IPS-20b (cell line): Measurements from ENCODE around the gene ATG2B.

Experiments used
- H3K27ac ChIP-seq: one replicate; pipeline ENCODE4 v1.5.1; 2013; ENCODE audit warnings: low read length
- H3K27me3 ChIP-seq: 2 replicates; pipeline ENCODE4 v1.6.1; 2013; ENCODE audit warnings: mild to moderate bottlenecking, low read length, inconsistent platforms; ENCODE audit not compliant: insufficient read depth
- H3K36me3 ChIP-seq: 2 replicates; pipeline ENCODE4 v1.6.1; 2013; ENCODE audit warnings: low read depth, mild to moderate bottlenecking, inconsistent platforms, low read length, moderate library complexity; ENCODE audit not compliant: insufficient read depth
- H3K4me1 ChIP-seq: 2 replicates; pipeline ENCODE4 v1.6.1; 2013; ENCODE audit warnings: mild to moderate bottlenecking, control low read depth, inconsistent platforms, low read length, moderate library complexity; ENCODE audit not compliant: insufficient read depth
- H3K4me3 ChIP-seq: 2 replicates; pipeline ENCODE4 v1.5.1; 2013; ENCODE audit warnings: mild to moderate bottlenecking, low read length, inconsistent platforms
- H3K9ac ChIP-seq: 2 replicates; pipeline ENCODE4 v1.6.1; 2013; ENCODE audit warnings: low read depth, mild to moderate bottlenecking, inconsistent platforms, low read length, moderate library complexity
- H3K9me3 ChIP-seq: 2 replicates; pipeline ENCODE4 v1.6.1; 2013; ENCODE audit warnings: mild to moderate bottlenecking, low read depth, low read length, inconsistent platforms; ENCODE audit not compliant: insufficient read depth

ATG2B gene, protein sequence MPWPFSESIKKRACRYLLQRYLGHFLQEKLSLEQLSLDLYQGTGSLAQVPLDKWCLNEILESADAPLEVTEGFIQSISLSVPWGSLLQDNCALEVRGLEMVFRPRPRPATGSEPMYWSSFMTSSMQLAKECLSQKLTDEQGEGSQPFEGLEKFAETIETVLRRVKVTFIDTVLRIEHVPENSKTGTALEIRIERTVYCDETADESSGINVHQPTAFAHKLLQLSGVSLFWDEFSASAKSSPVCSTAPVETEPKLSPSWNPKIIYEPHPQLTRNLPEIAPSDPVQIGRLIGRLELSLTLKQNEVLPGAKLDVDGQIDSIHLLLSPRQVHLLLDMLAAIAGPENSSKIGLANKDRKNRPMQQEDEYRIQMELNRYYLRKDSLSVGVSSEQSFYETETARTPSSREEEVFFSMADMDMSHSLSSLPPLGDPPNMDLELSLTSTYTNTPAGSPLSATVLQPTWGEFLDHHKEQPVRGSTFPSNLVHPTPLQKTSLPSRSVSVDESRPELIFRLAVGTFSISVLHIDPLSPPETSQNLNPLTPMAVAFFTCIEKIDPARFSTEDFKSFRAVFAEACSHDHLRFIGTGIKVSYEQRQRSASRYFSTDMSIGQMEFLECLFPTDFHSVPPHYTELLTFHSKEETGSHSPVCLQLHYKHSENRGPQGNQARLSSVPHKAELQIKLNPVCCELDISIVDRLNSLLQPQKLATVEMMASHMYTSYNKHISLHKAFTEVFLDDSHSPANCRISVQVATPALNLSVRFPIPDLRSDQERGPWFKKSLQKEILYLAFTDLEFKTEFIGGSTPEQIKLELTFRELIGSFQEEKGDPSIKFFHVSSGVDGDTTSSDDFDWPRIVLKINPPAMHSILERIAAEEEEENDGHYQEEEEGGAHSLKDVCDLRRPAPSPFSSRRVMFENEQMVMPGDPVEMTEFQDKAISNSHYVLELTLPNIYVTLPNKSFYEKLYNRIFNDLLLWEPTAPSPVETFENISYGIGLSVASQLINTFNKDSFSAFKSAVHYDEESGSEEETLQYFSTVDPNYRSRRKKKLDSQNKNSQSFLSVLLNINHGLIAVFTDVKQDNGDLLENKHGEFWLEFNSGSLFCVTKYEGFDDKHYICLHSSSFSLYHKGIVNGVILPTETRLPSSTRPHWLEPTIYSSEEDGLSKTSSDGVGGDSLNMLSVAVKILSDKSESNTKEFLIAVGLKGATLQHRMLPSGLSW (N-terminal part only)

GRCh38 chr14:96362965-96363750 is at the start of gene ATG2B, which contains the start of gene GSKIP:
Gene ATG2B, minus strand, starts transcription at chr14:96363341. Its CDS starts 365 bp downstream, at chr14:96362976.
Gene GSKIP, plus strand, starts transcription at chr14:96363526. Its CDS starts 18,722 bp downstream, at chr14:96382248.
- Histone ChIP-seq H3K27me3 (no peaks in the 10 kb centered on the region), H3K36me3 (no peaks in the 10 kb centered on the region), H3K27ac (no peak within 1 kb of the TSS), H3K9me3 (no peaks in the 10 kb centered on the region), H3K4me1 (peaks cover 15% of the 10 kb centered on the region), H3K9ac (peak within 1 kb of the TSS; percentile 86), H3K4me3 (peak within 1 kb of the TSS; percentile 96)

DNA sequence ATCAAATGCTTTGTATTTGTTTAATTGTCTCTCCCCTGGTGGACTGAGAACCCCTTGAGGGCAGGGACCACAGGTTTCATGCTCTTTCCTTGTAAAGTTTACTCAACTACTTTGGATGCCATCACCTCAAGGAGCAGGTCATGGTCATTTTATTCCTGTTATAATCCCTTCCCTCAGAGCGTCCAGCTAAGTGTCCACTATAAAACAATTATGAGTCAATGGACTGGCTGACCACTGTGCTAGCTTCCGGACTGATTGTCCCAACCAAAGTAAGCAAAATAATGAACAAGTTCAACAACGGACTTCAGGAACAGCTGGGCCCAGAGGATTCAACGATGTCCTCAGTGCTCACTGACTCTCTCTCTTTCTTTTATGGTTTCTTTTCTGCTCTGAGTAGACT is 47.0 kb upstream of the ATG2B start:
- H3K9me3 ChIP-seq, result no peaks in the 10 kb centered on the region
- H3K4me3 ChIP-seq, result no peak overlapping the region
- H3K36me3 ChIP-seq, result no peaks in the 10 kb centered on the region
- no peak overlapping the region for H3K27ac ChIP-seq
- no peaks in the 10 kb centered on the region for H3K27me3 ChIP-seq
- H3K9ac ChIP-seq, result no peak overlapping the region
- no peaks in the 10 kb centered on the region for H3K4me1 ChIP-seq

DNA sequence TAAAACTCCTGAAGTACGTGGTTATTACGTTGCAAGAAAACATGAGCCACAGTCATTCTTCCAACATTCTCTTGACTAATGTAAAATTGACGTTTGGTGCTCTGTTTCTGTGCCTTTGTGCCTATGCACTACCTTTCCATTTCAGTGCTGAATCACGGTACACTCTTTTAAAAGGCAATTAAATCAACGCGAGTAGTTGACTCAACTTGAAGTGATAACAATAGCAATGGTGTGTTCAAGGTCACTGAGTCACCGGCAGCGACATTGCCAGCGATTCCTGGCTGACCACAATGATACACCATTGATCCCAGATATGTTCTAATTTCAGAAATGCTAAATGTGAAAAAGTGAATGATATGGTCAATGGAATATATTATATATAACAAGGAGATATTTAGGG is 46.6 kb upstream of the ATG2B start:
- no peaks in the 10 kb centered on the region for H3K27me3 ChIP-seq
- H3K4me3 ChIP-seq, result no peak overlapping the region
- no peaks in the 10 kb centered on the region for H3K36me3 ChIP-seq
- no peaks in the 10 kb centered on the region for H3K4me1 ChIP-seq
- no peak overlapping the region for H3K27ac ChIP-seq
- no peaks in the 10 kb centered on the region for H3K9me3 ChIP-seq
- H3K9ac ChIP-seq, result no peak overlapping the region

DNA sequence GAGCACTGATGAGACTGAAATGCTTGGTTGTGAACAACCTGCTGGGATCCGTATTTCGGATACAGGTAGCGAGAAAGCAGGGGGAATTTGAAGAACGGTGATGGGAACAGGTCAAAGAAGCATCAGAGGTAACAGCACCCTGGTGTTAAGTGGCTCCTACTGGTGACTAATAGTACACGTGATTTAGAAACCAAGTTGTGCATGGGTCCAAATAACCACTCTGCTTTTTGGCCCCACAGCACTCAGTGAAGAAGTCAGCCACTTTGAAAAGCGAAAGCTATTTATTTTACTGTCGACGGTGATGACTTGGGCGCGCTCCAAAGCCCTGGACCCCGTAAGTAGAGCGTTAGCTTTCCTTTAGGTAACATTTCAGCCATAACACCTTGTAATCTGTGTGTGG is 45.5 kb upstream of the ATG2B start:
- H3K36me3 ChIP-seq, result no peaks in the 10 kb centered on the region
- H3K27ac ChIP-seq, result no peak overlapping the region
- no peaks in the 10 kb centered on the region for H3K4me1 ChIP-seq
- no peaks in the 10 kb centered on the region for H3K9me3 ChIP-seq
- no peak overlapping the region for H3K9ac ChIP-seq
- no peaks in the 10 kb centered on the region for H3K27me3 ChIP-seq
- H3K4me3 ChIP-seq, result no peak overlapping the region

GRCh38 chr14:96407935-96408570 is 44.9 kb upstream of the ATG2B start:
- H3K4me3 ChIP-seq, result no peak overlapping the region
- H3K9ac ChIP-seq, result no peak overlapping the region
- H3K36me3 ChIP-seq, result no peaks in the 10 kb centered on the region
- H3K4me1 ChIP-seq, result no peaks in the 10 kb centered on the region
- H3K9me3 ChIP-seq, result no peaks in the 10 kb centered on the region
- no peak overlapping the region for H3K27ac ChIP-seq
- no peaks in the 10 kb centered on the region for H3K27me3 ChIP-seq

GRCh38 chr14:96405677-96406076 is 42.5 kb upstream of the ATG2B start:
- no peaks in the 10 kb centered on the region for H3K27me3 ChIP-seq
- H3K9me3 ChIP-seq, result no peaks in the 10 kb centered on the region
- H3K4me3 ChIP-seq, result no peak overlapping the region
- no peaks in the 10 kb centered on the region for H3K36me3 ChIP-seq
- H3K9ac ChIP-seq, result no peak overlapping the region
- no peak overlapping the region for H3K27ac ChIP-seq
- H3K4me1 ChIP-seq, result no peaks in the 10 kb centered on the region

DNA sequence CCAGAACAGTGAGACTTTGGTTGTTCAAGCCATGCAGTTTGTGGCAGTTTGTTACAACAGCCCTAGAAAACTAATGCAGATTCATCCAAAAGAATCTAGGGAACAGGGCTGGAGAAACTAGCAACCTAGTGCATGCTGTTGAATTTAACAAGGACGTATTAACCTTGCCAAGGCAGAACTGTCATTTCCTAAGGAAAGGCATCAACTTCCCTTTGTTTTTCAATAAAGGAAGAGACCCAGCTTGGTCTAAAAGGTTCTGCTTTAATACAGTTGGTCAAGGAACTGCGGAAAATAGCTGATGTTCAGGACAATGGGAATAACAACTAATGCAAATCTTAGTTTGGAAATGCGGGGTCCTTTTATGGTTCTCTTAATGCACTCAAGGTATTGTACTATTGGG is 40.3 kb upstream of the ATG2B start:
- H3K36me3 ChIP-seq, result no peaks in the 10 kb centered on the region
- no peak overlapping the region for H3K9ac ChIP-seq
- H3K27ac ChIP-seq, result no peak overlapping the region
- no peaks in the 10 kb centered on the region for H3K9me3 ChIP-seq
- H3K4me3 ChIP-seq, result no peak overlapping the region
- H3K4me1 ChIP-seq, result no peaks in the 10 kb centered on the region
- H3K27me3 ChIP-seq, result no peaks in the 10 kb centered on the region

DNA sequence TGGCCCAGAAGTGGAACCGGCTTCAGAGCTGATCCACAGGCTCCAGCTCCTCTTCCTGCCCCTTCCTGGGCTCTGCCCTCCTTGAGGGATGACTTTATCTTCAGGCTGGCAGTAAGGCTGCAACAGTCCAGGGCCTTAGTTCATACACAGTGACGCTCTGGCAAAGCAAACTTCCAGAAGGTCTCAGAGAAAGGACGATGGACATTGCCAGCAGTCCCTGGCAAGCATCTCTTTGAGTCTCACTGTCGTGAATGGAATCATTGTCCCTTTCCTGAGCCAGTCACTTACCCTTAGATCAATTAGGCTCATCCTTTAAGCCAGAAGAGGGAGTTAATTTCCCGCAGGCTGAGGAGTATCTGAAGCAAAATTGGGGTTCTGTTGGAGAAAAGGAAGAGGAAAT is 37.4 kb upstream of the ATG2B start:
- Histone ChIP-seq H3K27ac (no peak overlapping the region), H3K9ac (no peak overlapping the region), H3K27me3 (no peaks in the 10 kb centered on the region), H3K4me1 (no peaks in the 10 kb centered on the region), H3K9me3 (no peaks in the 10 kb centered on the region), H3K4me3 (no peak overlapping the region), H3K36me3 (no peaks in the 10 kb centered on the region)

DNA sequence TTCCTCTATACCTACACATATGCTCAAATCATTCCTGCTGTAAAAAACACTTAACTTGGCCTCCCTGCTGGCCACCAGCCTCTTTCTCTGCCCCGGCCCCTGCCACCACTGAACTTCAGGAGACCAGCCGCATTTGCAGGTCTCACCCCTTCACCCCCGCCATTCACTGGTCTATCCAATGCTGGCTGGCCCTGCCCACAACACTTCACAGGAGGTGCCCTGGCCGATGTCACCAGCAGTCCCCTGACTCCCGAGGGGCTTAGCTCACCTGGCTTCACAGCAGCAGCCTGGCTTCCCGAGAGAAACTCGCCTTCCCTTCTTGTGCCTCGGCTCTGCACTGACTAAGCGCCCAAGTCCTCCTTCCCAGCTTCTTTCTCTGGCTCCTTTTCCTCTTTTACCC is 36.3 kb upstream of the ATG2B start:
- Histone ChIP-seq H3K27ac (no peak overlapping the region), H3K4me1 (no peaks in the 10 kb centered on the region), H3K27me3 (no peaks in the 10 kb centered on the region), H3K36me3 (no peaks in the 10 kb centered on the region), H3K9ac (no peak overlapping the region), H3K9me3 (no peaks in the 10 kb centered on the region), H3K4me3 (no peak overlapping the region)

- Histone ChIP-seq H3K4me3 (no peak overlapping the region), H3K4me1 (no peaks in the 10 kb centered on the region), H3K27me3 (no peaks in the 10 kb centered on the region), H3K9me3 (no peaks in the 10 kb centered on the region), H3K9ac (no peak overlapping the region), H3K36me3 (no peaks in the 10 kb centered on the region), H3K27ac (no peak overlapping the region)
These were observed 35.8 kb upstream of the ATG2B start for GRCh38 chr14:96398921-96399320.
